ENCODE data around the gene RNF207.
"Not testable (repeated sequence)": the region's sequence is repeated elsewhere in the genome, so short reads cannot be mapped to it uniquely, and the experiment has no call there.

Gene RNF207

DNA sequence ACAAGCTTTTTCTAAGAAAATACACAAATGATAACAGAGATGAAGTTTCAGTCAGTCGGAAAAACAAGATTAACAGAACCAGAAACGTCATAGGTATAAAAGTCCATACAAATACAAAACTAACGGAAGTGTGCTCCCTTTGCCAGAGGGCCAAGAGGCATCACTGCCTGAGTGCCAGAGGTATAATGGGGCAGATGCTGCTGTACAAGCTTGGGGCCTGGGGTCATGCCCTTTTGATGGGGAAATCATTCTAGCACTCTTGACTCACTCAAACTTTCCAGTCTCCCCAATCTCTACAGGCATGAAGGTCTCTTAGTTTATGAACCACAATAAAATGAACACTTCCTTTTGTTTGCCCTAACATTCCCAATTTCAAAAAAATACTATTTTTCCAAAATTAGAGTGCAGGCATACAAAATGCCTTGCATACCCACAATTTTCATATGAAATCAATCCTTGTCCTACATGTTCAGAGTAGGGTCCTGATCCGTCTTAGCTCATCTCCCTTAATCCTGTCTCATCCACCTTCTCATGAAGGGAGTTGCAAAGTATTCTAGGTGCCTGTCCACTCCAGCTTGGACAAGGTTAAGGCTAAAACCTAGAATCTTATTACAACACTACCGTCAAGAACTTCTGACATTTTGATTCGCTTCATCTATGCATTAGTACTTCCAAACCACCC lies 8.0 kb upstream of the RNF207 start:
- no peak for DNase-seq (ENCODE audit: low read depth, low spot score)
- peak overlapping the region; percentile 83 for H3K4me3 ChIP-seq (ENCODE audit: low read length)

DNA sequence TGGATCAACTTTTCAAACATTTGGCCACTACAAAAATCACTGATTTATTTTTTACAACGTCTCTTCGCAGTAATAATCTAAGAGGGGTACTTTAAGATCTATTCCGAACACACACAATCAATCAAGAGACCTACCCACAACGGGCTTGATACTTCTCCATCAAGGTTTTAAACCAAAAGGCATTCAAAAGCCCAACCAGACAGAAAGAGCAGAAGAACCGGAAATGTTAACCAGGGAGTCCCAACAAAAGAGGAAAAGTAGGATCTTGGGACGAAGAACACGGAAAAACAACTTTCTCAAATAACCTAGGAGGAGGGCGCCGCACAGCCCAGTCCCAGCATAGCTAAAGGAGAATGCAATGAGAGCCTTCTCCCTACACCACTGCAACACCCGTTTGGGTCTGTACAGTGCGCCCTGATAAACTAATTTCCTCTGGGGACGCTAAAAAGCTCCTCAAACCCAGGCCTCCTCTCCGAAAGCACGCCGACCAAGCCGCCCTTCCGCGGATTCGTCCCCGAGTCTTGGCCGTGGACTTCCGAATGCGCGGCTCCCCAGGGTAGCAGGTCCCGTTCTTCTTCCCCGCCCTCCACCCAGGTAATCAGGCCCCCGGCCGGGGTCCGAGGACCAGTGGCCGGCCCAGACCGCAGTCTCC lies 7.1 kb upstream of the RNF207 start:
- no peak for DNase-seq (ENCODE audit: low read depth, low spot score)
- peak overlapping the region; percentile 83 for H3K4me3 ChIP-seq (ENCODE audit: low read length)

DNA sequence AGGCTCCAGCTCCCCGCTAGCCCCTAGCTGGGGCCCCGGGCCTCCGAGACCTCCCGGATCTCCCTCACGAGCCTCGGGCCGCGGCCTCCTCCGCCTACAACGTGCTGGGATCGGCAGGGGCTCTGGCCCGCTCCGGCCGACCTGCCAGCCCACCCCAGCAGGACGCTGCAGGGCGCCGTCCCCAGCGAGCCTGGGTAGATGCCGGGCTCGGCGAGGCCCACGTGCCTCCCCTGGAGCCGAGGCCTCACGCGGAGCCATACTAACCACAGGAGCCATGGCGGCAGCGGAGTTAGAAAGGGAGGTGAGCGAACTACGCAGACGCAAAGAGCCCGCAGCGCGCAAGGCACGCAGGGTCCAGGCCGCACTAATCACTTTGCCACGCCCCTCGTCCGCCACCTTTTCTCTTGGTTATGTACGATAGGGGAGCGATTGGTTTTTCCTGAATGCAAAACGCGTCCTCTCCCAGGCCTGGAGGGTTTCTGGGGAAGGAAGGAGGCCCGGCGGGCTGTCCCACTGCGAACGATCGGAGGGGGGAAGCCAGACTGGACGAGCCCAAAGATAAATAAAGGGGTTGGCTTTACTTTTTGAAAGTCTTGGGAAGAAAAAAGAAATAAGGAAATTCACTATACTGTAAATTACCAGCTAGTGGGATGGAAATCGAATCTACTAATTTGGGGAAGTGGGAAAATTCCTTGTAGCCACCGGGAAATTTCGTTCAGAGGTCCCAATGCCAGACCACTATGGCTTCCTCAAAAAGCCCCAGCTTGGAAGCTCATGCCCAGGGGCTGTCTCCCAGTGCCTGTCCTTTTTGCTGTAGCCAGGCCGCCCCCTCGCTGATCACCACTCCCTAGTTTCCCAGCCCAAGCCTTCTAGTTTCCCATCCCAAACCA lies 6.4 kb upstream of the RNF207 start, which contains the start of gene RPL22:
TSS of gene RPL22 (minus strand) at position 298 of the 890 bp plus-strand sequence. CDS start at position 276, 22 bp downstream.
- peak; percentile 100 for DNase-seq (ENCODE audit: low read depth, low spot score)
- peak within 1 kb of the TSS; percentile 83 for H3K4me3 ChIP-seq (ENCODE audit: low read length)

DNA sequence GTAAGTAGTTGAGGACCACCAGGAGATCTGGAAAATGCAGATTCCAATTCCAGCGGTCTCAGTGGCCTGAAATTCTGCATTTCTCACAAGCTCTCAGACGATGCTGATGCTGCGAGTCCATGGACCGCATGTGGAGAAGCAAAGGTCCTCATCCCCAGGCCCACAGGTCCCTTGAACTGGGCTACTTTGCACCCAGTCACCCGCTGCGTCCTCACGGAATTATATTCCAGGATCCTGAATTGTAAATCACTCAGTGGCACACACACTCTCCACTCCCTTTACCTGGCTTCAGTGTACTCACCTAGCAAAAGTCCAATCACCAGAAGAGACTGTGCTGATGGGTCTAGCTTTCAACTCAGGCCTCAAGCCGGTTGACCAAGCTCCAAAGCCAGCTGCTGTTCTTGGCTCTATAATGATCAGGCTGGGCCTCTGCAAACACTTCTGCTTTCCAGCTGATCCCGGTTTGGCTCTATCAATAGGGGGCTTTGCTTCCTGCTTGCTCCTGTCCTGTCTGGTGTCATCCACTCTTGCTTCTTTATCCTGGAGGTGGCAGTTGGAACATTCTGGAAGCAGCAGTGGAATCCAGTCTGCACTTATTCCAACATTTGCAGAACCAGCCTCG lies 5.6 kb upstream of the RNF207 start:
- no peak for DNase-seq (ENCODE audit: low read depth, low spot score)
- peak overlapping the region; percentile 83 for H3K4me3 ChIP-seq (ENCODE audit: low read length)

DNA sequence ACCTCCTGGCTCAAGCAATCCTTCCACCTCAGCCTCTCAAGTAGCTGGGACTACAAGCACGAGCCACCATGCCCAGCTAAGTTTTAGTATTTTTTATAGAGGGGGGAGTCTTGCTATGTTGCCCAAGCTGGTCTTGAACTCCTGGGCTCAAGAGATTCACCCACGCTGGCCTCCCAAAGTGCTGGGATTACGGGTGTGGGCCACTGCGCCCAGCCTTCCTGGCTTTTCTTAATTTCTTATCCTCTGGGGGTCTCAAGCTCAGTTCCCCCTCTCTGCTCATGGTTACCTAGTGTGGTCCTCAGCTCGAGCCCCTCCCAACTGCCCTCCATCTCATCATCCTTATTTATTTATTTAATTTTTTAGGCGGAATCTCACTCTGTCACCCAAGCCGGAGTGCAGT lies 3.7 kb upstream of the RNF207 start:
- no peak overlapping the region for H3K4me3 ChIP-seq (ENCODE audit: low read length)
- no peak for DNase-seq (ENCODE audit: low read depth, low spot score)

DNA sequence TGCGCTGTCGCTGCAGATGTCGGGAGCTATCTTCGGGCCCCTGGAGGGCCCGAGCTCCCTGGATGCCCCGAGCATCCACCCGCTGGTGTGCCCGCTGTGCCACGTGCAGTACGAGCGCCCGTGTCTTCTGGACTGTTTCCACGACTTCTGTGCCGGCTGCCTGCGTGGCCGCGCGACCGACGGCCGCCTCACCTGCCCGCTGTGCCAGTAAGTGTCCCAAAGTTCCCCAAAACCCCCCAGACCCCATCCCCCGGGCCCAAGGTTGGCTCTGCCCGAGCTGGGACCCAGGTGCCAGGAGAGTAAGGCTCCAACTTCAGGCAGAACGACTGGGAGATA lies 569 bp downstream of the RNF207 start:
- no peak overlapping the region for H3K4me3 ChIP-seq (ENCODE audit: low read length)

DNA sequence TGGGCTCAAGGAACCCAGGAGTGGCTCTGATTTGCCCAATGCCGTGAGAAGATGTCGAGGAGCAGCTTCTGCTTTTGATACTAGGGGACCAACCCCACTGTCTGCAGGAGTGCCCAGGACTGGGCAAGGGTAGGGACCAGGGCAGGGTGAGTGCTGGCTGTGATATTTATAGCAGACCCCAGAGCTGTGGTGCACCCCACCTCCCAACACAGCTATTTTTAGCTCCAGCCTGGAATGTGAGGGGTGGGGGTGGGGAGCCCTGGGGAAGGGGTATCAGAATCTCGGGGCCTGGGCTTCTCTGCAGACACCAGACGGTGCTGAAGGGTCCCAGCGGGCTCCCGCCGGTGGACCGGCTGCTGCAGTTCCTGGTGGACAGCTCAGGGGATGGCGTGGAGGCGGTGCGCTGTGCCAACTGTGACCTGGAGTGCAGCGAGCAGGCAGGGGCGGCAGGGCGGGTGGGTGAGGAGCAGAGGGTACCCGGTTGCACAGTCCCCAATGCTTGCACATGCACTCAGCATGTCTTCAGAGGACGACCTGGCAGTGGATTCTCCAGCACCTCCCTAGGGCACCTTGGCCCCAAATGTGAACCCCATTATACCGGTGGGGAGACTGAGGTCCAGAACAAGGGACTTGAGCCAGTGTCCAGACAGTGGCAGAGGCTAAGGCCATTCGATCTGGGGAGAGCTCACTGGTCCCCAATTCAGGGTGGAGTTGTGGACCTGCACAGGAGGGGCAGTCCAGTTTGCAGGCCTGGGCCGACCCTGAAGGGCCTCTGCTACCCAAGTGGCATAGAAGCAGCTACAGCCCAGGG lies 1.4 kb downstream of the RNF207 start:
- DNase-seq (ENCODE audit: low read depth, low spot score): no peak
- H3K4me3 ChIP-seq (ENCODE audit: low read length): no peak overlapping the region

More for the DNA sequence above, 569 bp downstream of the RNF207 start:
- no peak for DNase-seq (ENCODE audit: low read depth, low spot score)

DNA sequence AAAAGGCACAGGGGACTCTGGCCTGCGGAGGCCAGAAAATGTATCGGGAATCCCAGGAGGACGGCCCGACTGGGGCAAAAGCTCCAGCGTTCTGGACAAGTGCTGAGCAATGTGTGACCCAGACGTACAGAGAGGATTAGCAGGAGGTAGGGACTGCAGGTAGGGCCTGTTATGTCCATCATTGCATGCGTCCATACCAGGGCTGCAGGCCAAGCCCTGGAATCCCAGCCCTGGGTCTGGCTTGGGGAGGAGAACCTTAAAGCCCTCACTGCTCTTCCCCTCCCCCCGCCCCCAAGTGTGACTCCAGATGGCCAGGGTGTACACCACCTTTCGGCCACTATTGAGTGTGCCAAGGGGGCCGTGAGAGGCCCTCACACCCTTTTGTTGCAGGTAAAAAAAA lies 2.0 kb downstream of the RNF207 start:
- DNase-seq (ENCODE audit: low read depth, low spot score): no peak
- no peak overlapping the region for H3K4me3 ChIP-seq (ENCODE audit: low read length)

DNA sequence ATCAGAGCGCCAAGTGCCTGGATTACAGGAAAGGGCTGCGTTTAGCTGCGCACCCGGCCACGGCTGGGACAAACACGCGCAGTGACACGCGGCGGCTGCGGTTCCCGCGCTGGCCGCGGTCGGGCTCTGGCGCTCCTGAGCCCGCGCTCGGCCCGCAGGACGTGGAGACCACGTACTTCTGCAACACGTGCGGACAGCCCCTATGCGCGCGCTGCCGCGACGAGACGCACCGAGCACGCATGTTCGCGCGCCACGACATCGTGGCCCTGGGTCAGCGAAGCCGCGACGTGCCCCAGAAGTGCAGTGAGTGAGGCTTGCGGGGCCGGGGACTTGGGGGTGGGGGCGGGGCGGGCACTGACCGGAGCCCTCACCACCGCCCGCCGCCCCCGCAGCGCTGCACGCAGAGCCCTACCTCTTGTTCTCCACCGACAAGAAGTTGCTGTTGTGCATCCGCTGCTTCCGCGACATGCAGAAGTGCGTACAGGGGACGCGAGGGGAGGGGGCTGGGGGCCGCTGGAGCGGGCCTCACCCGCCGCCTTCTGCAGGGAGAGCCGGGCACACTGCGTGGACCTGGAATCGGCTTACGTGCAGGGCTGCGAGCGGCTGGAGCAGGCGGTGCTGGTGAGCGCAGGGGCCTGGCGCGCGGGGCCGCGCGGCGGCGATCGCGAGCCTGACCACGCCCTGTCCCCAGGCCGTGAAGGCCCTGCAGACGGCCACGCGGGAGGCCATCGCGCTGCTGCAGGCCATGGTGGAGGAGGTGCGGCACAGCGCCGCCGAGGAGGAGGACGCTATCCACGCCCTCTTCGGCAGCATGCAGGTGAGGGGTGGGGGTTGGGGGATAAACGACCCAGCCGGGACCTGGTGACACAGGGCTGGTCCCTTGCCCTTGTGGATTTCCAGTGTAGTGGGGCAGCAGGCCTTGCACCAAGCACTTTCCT lies 3.1 kb downstream of the RNF207 start:
- peak overlapping the region; percentile 9 for H3K4me3 ChIP-seq (ENCODE audit: low read length)
- DNase-seq (ENCODE audit: low read depth, low spot score): no peak

DNA sequence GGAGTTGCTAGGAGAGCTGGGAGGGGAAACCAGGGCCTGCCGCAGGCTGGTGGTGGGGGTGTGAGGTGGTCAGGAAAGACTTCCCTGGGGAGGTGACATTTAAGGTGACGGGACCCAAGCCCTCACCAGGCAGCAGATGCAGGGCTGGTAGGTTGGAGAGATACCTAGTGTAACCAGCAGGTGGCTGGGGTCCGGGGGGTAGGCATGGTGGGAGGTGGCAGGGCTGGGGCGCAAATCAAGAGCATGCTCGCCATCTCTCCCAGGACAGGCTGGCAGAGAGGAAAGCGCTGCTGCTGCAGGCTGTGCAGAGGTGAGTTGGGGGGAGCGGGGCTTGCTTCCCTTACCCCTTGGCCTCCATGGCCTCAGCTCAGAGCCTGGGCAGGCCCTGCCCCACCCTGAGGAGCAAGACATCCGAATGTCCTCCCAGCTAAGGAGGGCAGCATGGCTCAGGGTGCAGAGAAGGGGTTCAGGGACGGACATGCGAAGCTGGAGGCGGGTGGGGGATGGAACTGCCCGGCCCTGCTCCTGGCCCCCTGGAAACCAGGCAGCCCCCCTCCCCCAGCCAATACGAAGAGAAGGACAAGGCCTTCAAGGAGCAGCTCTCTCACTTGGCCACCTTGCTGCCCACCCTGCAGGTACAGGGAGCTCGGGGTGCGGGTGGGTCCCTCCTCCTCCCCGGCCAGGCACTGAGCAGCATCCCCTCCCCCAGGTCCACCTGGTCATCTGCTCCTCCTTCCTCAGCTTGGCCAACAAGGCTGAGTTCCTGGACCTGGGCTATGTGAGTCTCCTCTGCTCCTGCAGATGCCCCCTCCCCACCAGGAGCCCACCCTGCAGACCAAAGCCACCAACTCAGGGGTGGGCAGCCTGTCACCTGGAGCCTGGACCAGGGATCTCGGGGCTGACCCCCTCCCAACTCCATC lies 4.0 kb downstream of the RNF207 start:
- H3K4me3 ChIP-seq (ENCODE audit: low read length): peak overlapping the region; percentile 7
- DNase-seq (ENCODE audit: low read depth, low spot score): peak; percentile 28

DNA sequence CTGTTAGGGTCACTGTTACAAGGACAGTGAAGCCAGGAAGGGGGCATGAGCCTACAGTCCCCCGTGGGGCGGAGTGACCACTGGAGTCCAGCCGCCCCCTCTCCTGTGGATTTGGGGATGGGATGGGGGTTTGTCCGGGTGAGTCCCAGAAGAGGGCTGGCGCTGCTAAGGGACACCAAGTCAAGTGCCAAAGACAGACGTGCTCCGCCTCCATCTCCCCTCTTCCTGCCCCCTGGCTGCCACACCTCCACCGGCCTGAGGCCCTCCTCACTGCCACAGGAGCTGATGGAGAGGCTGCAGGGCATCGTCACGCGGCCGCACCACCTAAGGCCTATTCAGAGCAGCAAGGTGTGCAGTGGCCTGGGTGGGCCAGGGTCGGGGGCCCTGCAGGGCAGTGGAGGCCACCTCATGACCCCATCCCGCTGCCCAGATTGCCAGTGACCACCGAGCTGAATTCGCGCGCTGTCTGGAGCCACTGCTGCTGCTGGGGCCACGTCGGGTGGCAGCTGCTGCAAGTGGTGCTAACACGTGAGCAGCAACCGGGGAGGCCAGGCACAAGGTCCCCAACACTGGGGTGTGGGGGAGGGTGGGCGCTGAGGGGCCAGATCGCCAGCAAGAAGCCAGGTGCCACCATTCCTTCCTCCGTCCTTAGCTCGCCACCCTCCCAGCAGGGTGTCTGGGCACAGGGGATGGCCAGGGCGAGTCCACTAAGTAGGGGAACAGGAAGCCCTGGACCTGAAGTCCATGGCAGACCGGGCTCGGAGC lies 4.9 kb downstream of the RNF207 start:
- H3K4me3 ChIP-seq (ENCODE audit: low read length): no peak overlapping the region
- DNase-seq (ENCODE audit: low read depth, low spot score): no peak

DNA sequence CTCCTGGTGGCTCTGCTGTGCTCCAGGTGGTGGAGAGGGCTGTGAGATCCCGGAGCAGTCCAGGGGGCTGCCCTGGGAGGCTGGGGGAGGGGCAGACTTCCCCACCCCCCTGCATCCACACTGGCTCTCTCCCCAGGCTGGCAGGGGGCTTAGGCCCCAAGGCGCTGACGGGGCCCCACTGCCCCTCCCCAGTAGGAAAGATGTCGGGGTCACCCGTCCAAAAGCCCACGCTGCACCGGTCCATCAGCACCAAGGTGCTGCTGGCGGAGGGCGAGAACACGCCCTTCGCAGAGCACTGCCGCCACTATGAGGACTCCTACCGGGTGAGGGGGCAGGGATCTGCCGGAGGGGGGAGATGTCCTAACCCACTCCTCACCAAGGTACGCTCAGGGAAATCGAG lies 5.8 kb downstream of the RNF207 start:
- no peak for DNase-seq (ENCODE audit: low read depth, low spot score)
- no peak overlapping the region for H3K4me3 ChIP-seq (ENCODE audit: low read length)

DNA sequence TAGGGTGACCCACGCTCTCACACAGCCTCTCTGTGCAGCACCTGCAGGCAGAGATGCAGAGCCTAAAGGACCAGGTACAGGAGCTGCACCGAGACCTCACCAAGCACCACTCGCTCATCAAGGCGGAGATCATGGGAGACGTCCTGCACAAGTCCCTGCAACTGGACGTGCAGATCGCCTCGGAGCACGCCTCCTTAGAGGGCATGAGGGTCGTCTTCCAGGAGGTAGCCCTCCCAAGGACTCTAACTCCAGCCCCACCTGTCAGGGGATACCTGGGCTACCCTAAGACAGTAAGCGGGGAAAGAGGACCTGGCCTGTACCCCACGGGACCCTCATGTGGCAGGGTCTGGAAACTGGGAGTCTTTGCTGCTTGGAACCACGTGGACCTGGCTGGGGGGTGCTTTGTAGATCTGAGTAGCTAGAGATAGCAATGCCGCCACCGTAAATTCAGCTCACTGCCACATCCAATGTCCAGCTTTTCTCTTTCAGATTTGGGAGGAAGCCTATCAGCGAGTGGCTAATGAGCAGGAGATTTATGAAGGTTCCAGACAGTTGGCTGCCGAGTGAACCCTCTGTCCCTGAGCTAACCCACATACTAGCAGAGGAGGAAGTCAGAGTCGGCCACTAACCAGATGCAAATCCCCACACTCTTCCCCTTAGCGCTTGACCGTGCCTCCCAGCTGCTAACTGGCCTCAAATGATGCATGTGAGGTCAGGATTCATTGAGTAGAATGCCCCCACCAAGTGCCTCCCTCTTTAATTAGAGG lies 6.5 kb downstream of the RNF207 start:
- no peak overlapping the region for H3K4me3 ChIP-seq (ENCODE audit: low read length)
- no peak for DNase-seq (ENCODE audit: low read depth, low spot score)

DNA sequence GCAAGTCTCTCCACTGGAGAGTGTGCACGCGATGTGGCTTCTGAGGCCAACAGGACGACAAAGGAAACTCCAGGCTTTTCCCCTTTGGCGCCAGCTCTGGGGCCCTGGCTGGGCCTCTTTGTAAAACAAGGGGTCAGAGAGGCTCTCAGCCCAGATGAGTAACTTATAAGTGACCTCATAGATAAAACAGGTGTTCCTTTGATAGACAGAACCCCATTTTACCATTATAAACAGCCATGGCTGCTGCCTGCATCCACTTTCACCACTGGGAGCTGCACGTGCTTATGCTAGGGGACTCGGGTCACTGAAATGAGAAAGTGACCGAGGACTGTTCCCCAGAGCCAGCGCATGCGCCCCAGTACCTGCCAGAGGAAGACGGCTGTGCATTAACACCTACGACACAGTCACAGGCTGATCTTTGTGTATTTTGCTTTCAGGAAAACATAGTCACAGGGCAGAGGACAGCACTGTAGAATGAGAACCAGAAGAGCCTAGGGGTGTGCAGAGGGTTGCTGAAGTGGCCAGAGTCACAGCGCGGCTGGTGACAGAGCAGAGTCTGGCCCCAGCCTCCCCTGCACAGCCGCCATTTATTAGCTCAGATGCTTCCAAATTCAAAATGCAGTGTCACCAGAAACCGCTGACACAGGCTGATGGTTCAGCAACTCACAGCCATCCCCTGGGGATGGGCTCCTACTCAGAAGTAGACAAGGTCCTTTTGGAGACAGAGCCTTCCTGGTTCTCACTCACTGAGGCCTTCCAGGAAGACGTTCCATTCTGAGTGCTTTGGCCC lies 12.7 kb downstream of the RNF207 start:
- DNase-seq (ENCODE audit: low read depth, low spot score): no peak
- H3K4me3 ChIP-seq (ENCODE audit: low read length): no peak overlapping the region

DNA sequence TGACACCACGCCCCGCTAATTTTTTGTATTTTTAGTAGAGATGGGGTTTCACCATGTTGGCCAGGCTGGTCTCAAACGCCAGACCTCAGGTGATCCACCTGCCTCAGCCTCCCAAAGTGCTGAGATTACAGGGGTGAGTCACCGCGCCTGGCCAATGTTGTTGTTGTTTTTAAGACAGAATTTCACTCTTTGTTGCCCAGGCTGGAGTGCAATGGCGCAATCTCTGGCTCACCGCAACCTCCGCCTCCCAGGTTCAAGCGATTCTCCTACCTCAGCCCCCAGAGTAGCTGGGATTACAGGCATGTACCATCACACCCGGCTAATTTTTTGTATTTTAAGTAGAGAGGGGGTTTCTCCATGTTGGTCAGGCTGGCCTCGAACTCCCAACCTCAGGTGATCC lies 13.7 kb downstream of the RNF207 start:
- not testable (repeated sequence) for H3K4me3 ChIP-seq (ENCODE audit: low read length); DNase-seq (ENCODE audit: low read depth, low spot score)
